ENCODE results near the gene RAB36. TPM values are rescaled to one million over a fixed set of nuclear protein-coding genes. Genes with fewer than 3 reads are reported as not detected.

RAB36 gene
- total RNA-seq, 1 donor from 2014 or later: 22.3 TPM

GRCh38 chr22:23205339-23206049 lies 60.2 kb downstream of the RAB36 start:
- no peak for DNase-seq (ENCODE audit: low spot score)

- no peak for DNase-seq (ENCODE audit: low spot score)
Measured at GRCh38 chr22:23206915-23207314, 61.6 kb downstream of the RAB36 start.

GRCh38 chr22:23207729-23208393 lies 62.6 kb downstream of the RAB36 start:
- no peak for DNase-seq (ENCODE audit: low spot score)

GRCh38 chr22:23210428-23211170 lies 65.3 kb downstream of the RAB36 start:
- no peak for DNase-seq (ENCODE audit: low spot score)

GRCh38 chr22:23211622-23212021 lies 66.3 kb downstream of the RAB36 start:
- no peak for DNase-seq (ENCODE audit: low spot score)

- DNase-seq (ENCODE audit: low spot score): no peak
Measured at GRCh38 chr22:23212061-23213021, 67.1 kb downstream of the RAB36 start.

- no peak for DNase-seq (ENCODE audit: low spot score)
Measured at GRCh38 chr22:23213022-23213555, 67.8 kb downstream of the RAB36 start.

GRCh38 chr22:23213581-23214334 lies 68.5 kb downstream of the RAB36 start:
- no peak for DNase-seq (ENCODE audit: low spot score)

Other genes with a start within 250 kb of the RAB36 start
- 119 TPM for gene GNAZ, start 75.0 kb upstream of the RAB36 start, total RNA-seq
- 2.9 TPM for gene RSPH14, start 3.5 kb upstream of the RAB36 start, total RNA-seq
- gene BCR, start 35.0 kb downstream of the RAB36 start, total RNA-seq: 58.6 TPM